Measurements from ENCODE around the gene GPR176.

GPR176 gene

GRCh38 chr15:39854161-39854560, 65.9 kb downstream of the GPR176 start:
- Histone ChIP-seq H3K36me3 (ENCODE audit: control insufficient read depth, low read depth, low read length) (no peaks in the 10 kb centered on the region), H3K4me1 (ENCODE audit: control insufficient read depth, low read depth, low read length) (peaks cover 12% of the 10 kb centered on the region), H3K27ac (ENCODE audit: low read length) (no peak overlapping the region), H3K4me3 (ENCODE audit: low read length) (no peak overlapping the region), H3K27me3 (ENCODE audit: control insufficient read depth, insufficient read depth, low read length) (no peaks in the 10 kb centered on the region), H3K9me3 (ENCODE audit: control insufficient read depth, low read depth, low read length) (no peaks in the 10 kb centered on the region), H3K9ac (ENCODE audit: low read length) (no peak overlapping the region)

GRCh38 chr15:39852250-39852649, 67.8 kb downstream of the GPR176 start:
- no peaks in the 10 kb centered on the region for H3K27me3 ChIP-seq (ENCODE audit: control insufficient read depth, insufficient read depth, low read length)
- no peak overlapping the region for H3K9ac ChIP-seq (ENCODE audit: low read length)
- no peak overlapping the region for H3K27ac ChIP-seq (ENCODE audit: low read length)
- H3K9me3 ChIP-seq (ENCODE audit: control insufficient read depth, low read depth, low read length), result no peaks in the 10 kb centered on the region
- H3K4me3 ChIP-seq (ENCODE audit: low read length), result no peak overlapping the region
- H3K36me3 ChIP-seq (ENCODE audit: control insufficient read depth, low read depth, low read length), result no peaks in the 10 kb centered on the region
- H3K4me1 ChIP-seq (ENCODE audit: control insufficient read depth, low read depth, low read length), result peaks cover 12% of the 10 kb centered on the region

- H3K9me3 ChIP-seq (ENCODE audit: control insufficient read depth, low read depth, low read length), result no peaks in the 10 kb centered on the region
- no peak overlapping the region for H3K9ac ChIP-seq (ENCODE audit: low read length)
- no peak overlapping the region for H3K27ac ChIP-seq (ENCODE audit: low read length)
- no peaks in the 10 kb centered on the region for H3K36me3 ChIP-seq (ENCODE audit: control insufficient read depth, low read depth, low read length)
- H3K4me1 ChIP-seq (ENCODE audit: control insufficient read depth, low read depth, low read length), result peaks cover 12% of the 10 kb centered on the region
- no peaks in the 10 kb centered on the region for H3K27me3 ChIP-seq (ENCODE audit: control insufficient read depth, insufficient read depth, low read length)
- no peak overlapping the region for H3K4me3 ChIP-seq (ENCODE audit: low read length)
Measured at GRCh38 chr15:39851500-39852092, 68.5 kb downstream of the GPR176 start.

- no peaks in the 10 kb centered on the region for H3K9me3 ChIP-seq (ENCODE audit: control insufficient read depth, low read depth, low read length)
- H3K27me3 ChIP-seq (ENCODE audit: control insufficient read depth, insufficient read depth, low read length), result no peaks in the 10 kb centered on the region
- no peak overlapping the region for H3K27ac ChIP-seq (ENCODE audit: low read length)
- H3K4me1 ChIP-seq (ENCODE audit: control insufficient read depth, low read depth, low read length), result peaks cover 15% of the 10 kb centered on the region
- H3K4me3 ChIP-seq (ENCODE audit: low read length), result no peak overlapping the region
- no peak overlapping the region for H3K9ac ChIP-seq (ENCODE audit: low read length)
- H3K36me3 ChIP-seq (ENCODE audit: control insufficient read depth, low read depth, low read length), result no peaks in the 10 kb centered on the region
Measured at GRCh38 chr15:39850436-39850835, 69.6 kb downstream of the GPR176 start.

GRCh38 chr15:39846108-39846507, 74.0 kb downstream of the GPR176 start:
- H3K36me3 ChIP-seq (ENCODE audit: control insufficient read depth, low read depth, low read length), result no peaks in the 10 kb centered on the region
- H3K4me3 ChIP-seq (ENCODE audit: low read length), result no peak overlapping the region
- no peaks in the 10 kb centered on the region for H3K9me3 ChIP-seq (ENCODE audit: control insufficient read depth, low read depth, low read length)
- H3K4me1 ChIP-seq (ENCODE audit: control insufficient read depth, low read depth, low read length), result peaks cover 4% of the 10 kb centered on the region
- no peak overlapping the region for H3K27ac ChIP-seq (ENCODE audit: low read length)
- H3K9ac ChIP-seq (ENCODE audit: low read length), result no peak overlapping the region
- H3K27me3 ChIP-seq (ENCODE audit: control insufficient read depth, insufficient read depth, low read length), result no peaks in the 10 kb centered on the region

GRCh38 chr15:39845582-39845981, 74.5 kb downstream of the GPR176 start:
- H3K9me3 ChIP-seq (ENCODE audit: control insufficient read depth, low read depth, low read length), result no peaks in the 10 kb centered on the region
- no peak overlapping the region for H3K9ac ChIP-seq (ENCODE audit: low read length)
- no peaks in the 10 kb centered on the region for H3K27me3 ChIP-seq (ENCODE audit: control insufficient read depth, insufficient read depth, low read length)
- peaks cover 3% of the 10 kb centered on the region for H3K4me1 ChIP-seq (ENCODE audit: control insufficient read depth, low read depth, low read length)
- no peaks in the 10 kb centered on the region for H3K36me3 ChIP-seq (ENCODE audit: control insufficient read depth, low read depth, low read length)
- H3K4me3 ChIP-seq (ENCODE audit: low read length), result no peak overlapping the region
- no peak overlapping the region for H3K27ac ChIP-seq (ENCODE audit: low read length)

- Histone ChIP-seq H3K9me3 (ENCODE audit: control insufficient read depth, low read depth, low read length) (no peaks in the 10 kb centered on the region), H3K27ac (ENCODE audit: low read length) (no peak overlapping the region), H3K27me3 (ENCODE audit: control insufficient read depth, insufficient read depth, low read length) (no peaks in the 10 kb centered on the region), H3K36me3 (ENCODE audit: control insufficient read depth, low read depth, low read length) (no peaks in the 10 kb centered on the region), H3K9ac (ENCODE audit: low read length) (no peak overlapping the region), H3K4me3 (ENCODE audit: low read length) (no peak overlapping the region), H3K4me1 (ENCODE audit: control insufficient read depth, low read depth, low read length) (peaks cover 3% of the 10 kb centered on the region)
Measured at GRCh38 chr15:39843565-39843964, 76.5 kb downstream of the GPR176 start.

- Histone ChIP-seq H3K4me1 (ENCODE audit: control insufficient read depth, low read depth, low read length) (peaks cover 4% of the 10 kb centered on the region), H3K9ac (ENCODE audit: low read length) (no peak overlapping the region), H3K9me3 (ENCODE audit: control insufficient read depth, low read depth, low read length) (no peaks in the 10 kb centered on the region), H3K27me3 (ENCODE audit: control insufficient read depth, insufficient read depth, low read length) (no peaks in the 10 kb centered on the region), H3K27ac (ENCODE audit: low read length) (no peak overlapping the region), H3K36me3 (ENCODE audit: control insufficient read depth, low read depth, low read length) (no peaks in the 10 kb centered on the region), H3K4me3 (ENCODE audit: low read length) (no peak overlapping the region)
Measured at GRCh38 chr15:39837454-39837853, 82.6 kb downstream of the GPR176 start.

- Histone ChIP-seq H3K27me3 (ENCODE audit: control insufficient read depth, insufficient read depth, low read length) (no peaks in the 10 kb centered on the region), H3K9me3 (ENCODE audit: control insufficient read depth, low read depth, low read length) (no peaks in the 10 kb centered on the region), H3K27ac (ENCODE audit: low read length) (no peak overlapping the region), H3K4me3 (ENCODE audit: low read length) (no peak overlapping the region), H3K36me3 (ENCODE audit: control insufficient read depth, low read depth, low read length) (no peaks in the 10 kb centered on the region), H3K9ac (ENCODE audit: low read length) (no peak overlapping the region), H3K4me1 (ENCODE audit: control insufficient read depth, low read depth, low read length) (peaks cover 7% of the 10 kb centered on the region)
Measured at GRCh38 chr15:39835550-39835949, 84.5 kb downstream of the GPR176 start.

- no peaks in the 10 kb centered on the region for H3K9me3 ChIP-seq (ENCODE audit: control insufficient read depth, low read depth, low read length)
- no peak overlapping the region for H3K9ac ChIP-seq (ENCODE audit: low read length)
- peaks cover 7% of the 10 kb centered on the region for H3K4me1 ChIP-seq (ENCODE audit: control insufficient read depth, low read depth, low read length)
- H3K27ac ChIP-seq (ENCODE audit: low read length), result no peak overlapping the region
- H3K4me3 ChIP-seq (ENCODE audit: low read length), result no peak overlapping the region
- H3K27me3 ChIP-seq (ENCODE audit: control insufficient read depth, insufficient read depth, low read length), result no peaks in the 10 kb centered on the region
- no peaks in the 10 kb centered on the region for H3K36me3 ChIP-seq (ENCODE audit: control insufficient read depth, low read depth, low read length)
Measured at GRCh38 chr15:39834256-39834655, 85.8 kb downstream of the GPR176 start.

- no peaks in the 10 kb centered on the region for H3K36me3 ChIP-seq (ENCODE audit: control insufficient read depth, low read depth, low read length)
- no peak overlapping the region for H3K4me3 ChIP-seq (ENCODE audit: low read length)
- peaks cover 7% of the 10 kb centered on the region for H3K4me1 ChIP-seq (ENCODE audit: control insufficient read depth, low read depth, low read length)
- H3K9me3 ChIP-seq (ENCODE audit: control insufficient read depth, low read depth, low read length), result no peaks in the 10 kb centered on the region
- H3K27ac ChIP-seq (ENCODE audit: low read length), result no peak overlapping the region
- H3K9ac ChIP-seq (ENCODE audit: low read length), result no peak overlapping the region
- H3K27me3 ChIP-seq (ENCODE audit: control insufficient read depth, insufficient read depth, low read length), result no peaks in the 10 kb centered on the region
Measured at GRCh38 chr15:39833515-39833981, 86.5 kb downstream of the GPR176 start.

- no peak overlapping the region for H3K27ac ChIP-seq (ENCODE audit: low read length)
- H3K27me3 ChIP-seq (ENCODE audit: control insufficient read depth, insufficient read depth, low read length), result no peaks in the 10 kb centered on the region
- H3K36me3 ChIP-seq (ENCODE audit: control insufficient read depth, low read depth, low read length), result no peaks in the 10 kb centered on the region
- H3K9me3 ChIP-seq (ENCODE audit: control insufficient read depth, low read depth, low read length), result no peaks in the 10 kb centered on the region
- H3K4me1 ChIP-seq (ENCODE audit: control insufficient read depth, low read depth, low read length), result peaks cover 7% of the 10 kb centered on the region
- H3K9ac ChIP-seq (ENCODE audit: low read length), result no peak overlapping the region
- no peak overlapping the region for H3K4me3 ChIP-seq (ENCODE audit: low read length)
Measured at GRCh38 chr15:39830166-39830565, 89.9 kb downstream of the GPR176 start.

Measured in iPS-18a (cell line).